Stimulated activated CD8-positive, alpha-beta memory T cell treated with anti-CD3 and anti-CD28 coated beads, Interleukin-15, amount 100 ng/mL, for 24 hours (primary cell): ENCODE data around the gene SMC3.
A peak's percentile ranks its signal among the peaks of the same experiment; 100 is the strongest.

Experiments used
- DNase-seq: peaks from one replicate; pipeline ENCODE4 v3.0.0-alpha.2; 2020; ENCODE audit warnings: low read depth

The SMC3 gene

GRCh38 chr10:110546077-110546476 is 21.4 kb upstream of the SMC3 start:
- no peak for DNase-seq

DNA sequence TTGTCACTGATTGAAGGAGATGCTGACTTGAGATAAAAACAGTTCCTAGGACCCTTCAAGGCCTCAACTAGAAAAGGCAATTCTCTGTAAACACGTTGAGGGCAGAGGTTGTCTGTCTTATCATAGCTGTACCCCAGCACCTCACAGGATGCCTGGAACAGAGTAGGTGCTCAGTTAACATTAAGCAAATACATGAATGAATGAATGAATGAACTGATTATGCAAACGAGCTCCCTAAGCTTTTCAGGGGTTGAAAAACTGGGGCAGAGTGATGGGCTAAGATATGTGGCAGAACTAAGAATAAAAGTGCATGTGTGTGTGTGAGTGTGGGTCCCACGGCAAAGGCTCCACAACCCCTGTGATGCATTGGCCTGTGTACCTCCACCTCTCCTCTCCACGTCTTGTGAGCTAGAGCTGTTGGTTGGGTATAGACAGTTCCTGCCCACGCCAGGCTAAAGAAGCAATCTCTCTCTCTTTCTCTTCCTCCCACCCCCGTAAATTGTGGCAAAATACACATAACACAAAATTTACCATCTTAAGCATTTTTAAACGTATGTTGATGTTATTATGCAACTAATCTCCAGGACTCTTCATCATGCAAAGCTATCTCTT is 20.9 kb upstream of the SMC3 start:
- DNase-seq: no peak

GRCh38 chr10:110547139-110547761 is 20.2 kb upstream of the SMC3 start:
- no peak for DNase-seq

GRCh38 chr10:110548002-110548401 is 19.5 kb upstream of the SMC3 start:
- no peak for DNase-seq

DNA sequence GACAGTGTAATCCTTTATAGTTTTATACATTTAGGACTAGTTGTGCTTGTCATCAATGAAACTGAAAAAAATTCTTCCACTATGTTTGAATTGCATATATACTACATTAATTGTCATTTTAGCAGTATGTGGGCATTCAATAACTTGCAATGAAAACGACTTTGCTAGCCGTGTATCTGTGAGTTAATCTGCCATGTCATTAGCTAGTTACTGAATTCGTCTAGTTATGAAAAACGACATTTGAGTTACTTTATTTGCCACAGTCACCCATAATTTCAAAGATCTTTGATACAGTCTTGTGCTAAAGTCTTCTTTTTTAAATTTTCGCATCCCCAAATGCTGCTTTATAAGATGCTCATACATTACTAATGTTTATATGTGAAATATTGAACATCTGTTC is 18.3 kb upstream of the SMC3 start:
- no peak for DNase-seq

GRCh38 chr10:110553905-110554304 is 13.6 kb upstream of the SMC3 start:
- DNase-seq: no peak

DNA sequence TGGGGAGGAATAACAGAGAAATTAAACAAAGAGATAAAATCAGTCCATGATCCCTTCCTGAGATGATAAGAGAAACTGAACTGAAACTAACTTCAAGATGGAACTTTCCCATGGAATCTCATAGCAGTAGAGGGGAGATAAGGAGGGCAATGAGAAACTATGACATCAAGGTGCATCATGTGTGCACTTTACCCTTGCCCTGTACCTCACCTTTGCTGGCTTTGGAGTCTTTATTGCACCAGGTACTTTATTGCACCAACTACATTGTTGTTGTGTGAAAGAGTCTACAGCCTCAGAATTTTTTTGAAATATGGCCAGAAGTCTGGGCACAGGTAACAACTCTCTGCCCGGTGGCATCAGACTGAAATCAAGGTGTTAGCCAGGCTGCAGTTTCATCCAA is 11.2 kb upstream of the SMC3 start:
- no peak for DNase-seq

DNA sequence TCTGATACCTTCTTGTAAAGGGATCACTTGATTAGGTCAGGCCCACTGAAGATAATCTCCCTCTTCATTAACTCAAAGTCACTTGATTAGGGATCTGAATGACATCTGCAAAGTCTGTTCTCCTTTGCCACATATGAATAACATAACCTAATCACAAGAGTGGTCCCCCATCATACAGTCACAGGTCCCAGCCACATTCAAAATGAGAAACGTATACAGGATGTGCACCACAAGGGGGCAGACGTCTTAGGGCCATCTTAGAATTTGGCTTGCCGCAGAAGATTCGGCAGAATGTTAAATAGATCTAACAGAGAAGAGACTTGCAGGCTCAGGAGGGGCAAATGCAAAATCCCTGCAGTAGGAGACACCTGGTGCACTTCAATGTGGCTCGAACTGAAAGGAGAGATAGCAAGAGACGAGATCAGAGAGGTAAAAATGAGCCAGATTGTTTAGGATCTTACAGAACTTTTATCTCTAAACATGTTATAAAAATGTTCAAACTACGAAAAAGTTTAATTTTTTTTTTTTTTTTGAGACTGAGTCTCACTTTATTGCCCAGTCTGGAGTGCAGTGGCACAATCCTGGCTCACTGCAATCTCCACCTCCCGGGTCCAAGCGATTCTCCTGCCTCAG is 10.4 kb upstream of the SMC3 start:
- peak; percentile 18 for DNase-seq

DNA sequence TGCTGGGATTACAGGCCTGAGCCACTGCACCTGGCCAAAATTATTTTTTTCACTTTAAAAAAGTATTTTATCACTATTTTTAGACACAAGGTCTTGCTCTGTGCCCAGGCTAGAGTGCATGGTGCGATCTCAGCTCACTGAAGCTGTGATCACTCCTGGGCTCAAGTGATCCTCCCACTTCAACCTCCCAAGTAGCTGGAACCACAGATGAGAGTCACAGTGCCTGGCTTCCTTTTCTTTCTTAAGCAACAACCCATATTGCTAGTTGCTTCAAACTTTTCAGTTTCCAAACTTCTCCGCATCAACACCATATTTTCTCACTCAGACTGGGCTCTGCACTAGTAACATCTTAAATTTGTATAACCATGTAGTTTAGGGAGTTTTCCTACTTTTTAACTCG is 9.5 kb upstream of the SMC3 start:
- DNase-seq: no peak

- no peak for DNase-seq
These were observed 7.5 kb upstream of the SMC3 start for GRCh38 chr10:110560012-110560411.

DNA sequence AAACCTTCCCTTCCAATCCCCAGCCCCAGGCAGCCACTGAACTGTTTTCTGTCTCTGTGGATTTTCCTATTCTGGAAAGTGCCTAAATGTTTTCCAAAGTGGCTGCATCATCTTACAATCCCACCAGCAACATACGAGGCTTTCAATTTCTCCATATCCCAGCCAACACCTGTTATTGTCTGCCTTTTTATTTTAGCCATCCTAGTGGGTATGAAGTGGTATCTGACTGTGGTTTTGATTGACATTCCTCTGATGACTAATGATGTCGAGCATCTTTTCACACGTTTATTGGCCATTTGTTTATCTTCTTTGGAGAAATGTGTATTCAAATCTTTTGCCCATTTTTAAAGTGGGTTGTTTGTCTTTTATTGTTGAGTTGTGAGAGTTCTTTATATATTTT is 6.2 kb upstream of the SMC3 start:
- DNase-seq: no peak

DNA sequence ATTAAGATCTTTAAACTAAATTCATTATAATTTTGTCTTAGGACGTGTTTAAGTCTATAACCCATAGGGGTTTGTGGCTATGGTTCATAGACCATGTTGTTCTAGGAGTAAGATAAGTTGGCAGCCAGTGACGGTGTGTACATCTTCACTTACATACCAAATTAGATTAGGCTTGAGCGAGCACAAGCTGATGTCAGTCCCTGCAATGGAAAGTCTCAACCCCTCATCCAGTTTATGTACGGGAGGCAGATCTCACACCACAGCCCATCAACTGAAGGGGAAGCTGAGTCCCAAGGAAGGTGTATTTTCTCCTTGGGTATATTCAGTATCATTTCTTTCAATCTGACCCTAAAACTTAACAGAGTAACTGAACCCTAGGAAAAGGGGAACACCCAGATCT is 5.1 kb upstream of the SMC3 start:
- DNase-seq: no peak

- DNase-seq: no peak
These were observed 4.4 kb upstream of the SMC3 start for GRCh38 chr10:110563132-110563531.

DNA sequence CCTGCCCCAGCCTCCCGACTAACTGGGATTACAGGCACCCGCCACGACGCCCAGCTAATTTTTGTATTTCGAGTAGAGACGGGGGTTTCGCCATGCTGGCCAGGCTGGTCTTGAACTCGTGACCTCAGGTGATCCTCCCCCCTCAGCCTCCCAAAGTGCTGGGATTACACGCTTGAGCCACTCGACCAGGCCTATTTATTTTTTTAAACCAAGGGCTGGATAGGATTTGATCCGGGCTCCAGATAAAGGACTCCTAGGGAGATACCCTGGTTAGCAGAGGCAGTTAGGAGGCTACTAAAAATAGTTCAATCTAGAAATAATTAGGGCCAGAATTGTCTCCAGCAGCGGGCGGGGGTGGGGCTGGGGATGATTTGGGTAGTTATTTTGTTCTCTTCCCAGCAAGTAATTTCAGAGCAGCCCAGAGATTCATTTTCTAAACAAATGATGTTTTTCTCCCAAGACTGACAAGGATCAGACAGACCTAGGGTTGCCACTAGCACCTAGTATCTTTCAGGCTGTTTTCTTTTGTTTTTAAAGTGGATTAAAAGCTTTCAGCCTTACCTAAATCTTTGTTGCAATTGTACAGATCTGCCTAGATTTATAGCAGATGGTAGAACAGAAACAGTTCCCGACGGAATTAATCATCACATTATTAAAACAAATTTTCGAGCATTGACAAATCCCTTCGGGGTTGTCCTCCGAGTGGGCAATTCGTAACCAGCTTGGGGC is 859 bp upstream of the SMC3 start:
- DNase-seq: no peak

GRCh38 chr10:110568055-110568735 is 700 bp downstream of the SMC3 start:
- DNase-seq: peak; percentile 28

DNA sequence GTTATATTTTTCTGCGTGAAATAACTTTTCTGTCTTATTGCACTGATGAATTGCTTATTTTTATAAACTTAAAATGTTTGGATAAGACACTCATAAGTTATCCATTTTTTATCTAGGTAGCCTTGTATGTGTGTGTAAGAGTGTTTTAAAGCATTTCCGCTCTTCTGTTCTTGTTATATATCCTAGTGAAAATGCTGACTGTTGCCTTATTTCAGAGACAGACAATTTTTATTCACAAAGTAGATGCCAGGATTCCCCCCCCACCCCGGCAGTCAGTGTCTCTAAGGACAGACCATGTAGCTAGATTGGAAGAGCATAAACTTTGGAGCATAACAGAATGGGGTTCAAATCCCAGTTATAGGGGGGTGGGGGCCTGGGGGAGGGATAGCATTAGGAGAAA is 1.6 kb downstream of the SMC3 start:
- no peak for DNase-seq

DNA sequence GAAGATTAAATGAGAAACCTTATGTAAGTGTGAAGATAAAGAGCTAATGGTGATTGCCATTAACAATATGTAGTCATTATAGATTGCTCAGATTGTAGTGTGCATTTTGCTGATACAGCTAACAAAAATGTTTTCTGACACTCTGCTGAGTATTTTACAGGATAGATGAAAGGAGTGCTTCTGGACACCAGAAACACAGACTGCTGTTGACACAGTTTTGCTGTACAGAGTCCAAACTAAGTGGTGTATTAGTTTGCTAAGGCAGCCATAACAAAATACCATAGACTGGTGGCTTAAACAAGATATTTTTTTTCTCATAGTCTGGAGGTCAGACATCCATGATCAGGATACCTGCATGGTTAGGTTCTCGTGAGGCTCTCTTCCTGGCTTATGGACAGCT is 2.2 kb downstream of the SMC3 start:
- DNase-seq: no peak

DNA sequence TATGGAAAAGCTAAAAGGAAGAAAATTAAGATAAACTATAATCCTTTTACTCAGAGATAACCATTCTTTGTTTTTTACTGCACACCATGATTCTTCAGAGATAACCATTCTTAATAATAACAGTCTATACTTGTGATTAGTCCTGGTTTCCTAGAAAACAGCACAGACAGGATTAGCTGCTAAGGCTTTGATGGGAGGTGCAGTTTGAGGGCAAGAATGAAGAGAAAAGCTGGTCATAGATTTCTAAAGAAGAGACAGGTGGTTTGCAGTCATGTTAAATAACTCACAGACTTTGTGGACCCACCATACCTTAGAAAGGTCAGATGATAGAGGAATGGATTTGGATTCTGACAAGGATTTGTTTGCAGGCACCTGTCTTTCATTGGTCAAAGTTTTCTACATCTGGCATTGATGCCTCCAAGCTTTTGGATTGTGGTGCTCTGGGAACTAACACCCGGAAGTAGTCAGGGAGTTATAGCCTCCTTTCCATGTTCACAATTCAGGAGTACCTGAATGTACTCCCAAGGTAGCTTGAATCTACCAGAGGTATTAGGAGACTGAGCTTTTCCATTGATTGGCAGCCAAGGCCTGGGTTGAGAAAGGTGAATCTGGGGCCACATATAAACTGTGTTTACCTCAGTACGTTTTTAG is 3.7 kb downstream of the SMC3 start:
- DNase-seq: no peak

- no peak for DNase-seq
These were observed 5.4 kb downstream of the SMC3 start for GRCh38 chr10:110572862-110573261.

GRCh38 chr10:110574420-110574819 is 6.9 kb downstream of the SMC3 start:
- no peak for DNase-seq

DNA sequence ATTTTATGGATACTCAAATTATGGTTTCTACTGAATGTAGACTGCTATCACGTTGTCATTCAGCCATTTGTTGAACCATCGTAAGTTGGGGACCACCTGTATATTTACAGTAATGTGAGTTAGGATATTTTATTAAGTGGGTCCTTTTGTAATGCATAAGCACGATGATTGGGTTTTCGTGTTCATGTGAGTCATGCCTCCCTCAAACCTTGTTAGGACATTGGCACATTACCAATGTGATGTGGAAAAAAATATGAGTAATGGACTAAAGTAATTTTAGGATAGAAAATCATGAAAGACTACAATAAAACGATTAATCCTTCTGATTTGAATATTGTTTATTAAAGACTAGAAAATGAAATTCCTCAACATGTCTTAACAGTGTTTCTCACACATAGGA is 8.7 kb downstream of the SMC3 start:
- DNase-seq: no peak

DNA sequence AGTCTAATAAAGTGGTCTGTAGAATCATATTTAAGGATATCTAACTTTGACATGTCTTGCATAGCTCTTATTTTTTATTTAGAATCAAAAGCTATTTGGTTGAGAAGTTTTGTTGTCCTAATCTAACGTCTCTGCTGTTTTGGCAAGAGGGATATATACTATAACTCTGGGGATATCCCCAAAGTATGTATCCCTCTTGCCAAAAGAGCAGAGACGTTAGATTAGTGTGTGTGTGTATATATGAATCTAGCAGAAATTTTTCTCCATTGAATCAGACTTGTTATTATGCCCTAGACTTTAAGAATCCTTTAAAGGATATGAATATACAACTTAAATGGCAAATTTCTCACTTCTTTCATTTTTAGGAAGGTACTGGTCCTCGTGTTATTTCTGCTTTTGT is 9.6 kb downstream of the SMC3 start:
- no peak for DNase-seq
